Ascending aorta (tissue), 2 donors: ENCODE results near the gene INTS11. TPM values are rescaled to one million over a fixed set of nuclear protein-coding genes. Genes with fewer than 3 reads are reported as not detected.

Source experiments
- DNase-seq, 2 donors: peaks; one replicate each; pipeline ENCODE4 v3.0.0-alpha.2; 2019; ENCODE audit warnings: low spot score in 2 of 2
- H3K27ac ChIP-seq, 2 donors: fragments of 200-600 bp; sonication (generic); one replicate each; pipeline ENCODE4 v1.5.1; 2016 to 2017; ENCODE audit warnings: mild to moderate bottlenecking in 1 of 2
- H3K27me3 ChIP-seq: fragments of 200-600 bp; sonication (generic); one replicate; pipeline ENCODE4 v1.5.1; 2017
- H3K36me3 ChIP-seq, 2 donors: fragments of 200-600 bp; sonication (generic); one replicate each; pipeline ENCODE4 v1.5.1; 2016
- H3K4me1 ChIP-seq, 2 donors: fragments of 200-600 bp; sonication (generic); one replicate each; pipeline ENCODE4 v1.5.1; 2016 to 2017; ENCODE audit warnings: mild to moderate bottlenecking in 1 of 2
- H3K4me3 ChIP-seq, 2 donors: fragments of 200-600 bp; sonication (generic); one replicate each; pipeline ENCODE4 v1.5.1; 2016 to 2017; ENCODE audit warnings: mild to moderate bottlenecking in 1 of 2
- H3K9me3 ChIP-seq, 2 donors: fragments of 200-600 bp; sonication (generic); one replicate each; pipeline ENCODE4 v1.5.1; 2016
- CTCF ChIP-seq, 3 experiments: fragments of 200-600 bp in 2 of 3; fragments of 450-650 bp in 1 of 3; sonication (generic) in 2 of 3; IDR thresholded peaks; one replicate each; pipeline ENCODE4 v1.5.1; 2016 to 2019; ENCODE audit warnings: antibody characterized with exemption in 3 of 3, mild to moderate bottlenecking in 1 of 3, moderate library complexity in 1 of 3
- intact Hi-C: fragments of 100-400 bp; cut with DNase I; formaldehyde crosslinking; loops from one replicate; pipeline ENCODE4 v1.15.1; 2023
- total RNA-seq: library from RNA; depleted of rRNA; stranded (reverse); fragments of >200 nt; gene quantifications from one replicate; pipeline ENCODE4 v1.1.0, GENCODE V29; 2016

Gene INTS11
- total RNA-seq, 1 donor from 2014 or later = 214 TPM

- Histone ChIP-seq H3K36me3 (peaks cover 4 to 21% of the 10 kb centered on the region in 2 donors), H3K27me3 (no peaks in the 10 kb centered on the region), H3K9me3 (no peaks in the 10 kb centered on the region), H3K4me3 (no peak overlapping the region), H3K4me1 (peaks cover 2 to 4% of the 10 kb centered on the region in 2 donors), H3K27ac (no peak overlapping the region)
- intact Hi-C loops = no loop called here
- DNase-seq = no peak
- no peak for TF ChIP-seq CTCF (IDR thresholded peaks at IDR 0.05)
Measured at GRCh38 chr1:1299686-1300351, 24.6 kb downstream of the INTS11 start.

- peaks cover 4 to 21% of the 10 kb centered on the region in 2 donors for H3K36me3 ChIP-seq
- no peak for TF ChIP-seq CTCF (IDR thresholded peaks at IDR 0.05)
- H3K9me3 ChIP-seq = no peaks in the 10 kb centered on the region
- no peak overlapping the region for H3K27ac ChIP-seq
- H3K27me3 ChIP-seq = no peaks in the 10 kb centered on the region
- H3K4me1 ChIP-seq = no peaks in the 10 kb centered on the region
- DNase-seq = no peak
- intact Hi-C loops = no loop called here
- no peak overlapping the region for H3K4me3 ChIP-seq
Measured at GRCh38 chr1:1298861-1299685, 25.4 kb downstream of the INTS11 start.

GRCh38 chr1:1297802-1298424, 26.5 kb downstream of the INTS11 start:
- Histone ChIP-seq H3K36me3 (peaks cover 4 to 28% of the 10 kb centered on the region in 2 donors), H3K4me1 (no peaks in the 10 kb centered on the region), H3K27me3 (no peaks in the 10 kb centered on the region), H3K27ac (no peak overlapping the region), H3K4me3 (no peak overlapping the region), H3K9me3 (no peaks in the 10 kb centered on the region)
- intact Hi-C loops = no loop called here
- no peak for TF ChIP-seq CTCF (IDR thresholded peaks at IDR 0.05)
- no peak for DNase-seq

- intact Hi-C loops = no loop called here
- Histone ChIP-seq H3K4me1 (peaks cover 0 to 3% of the 10 kb centered on the region in 2 donors), H3K4me3 (no peak overlapping the region), H3K36me3 (peaks cover 4 to 28% of the 10 kb centered on the region in 2 donors), H3K27me3 (no peaks in the 10 kb centered on the region), H3K9me3 (no peaks in the 10 kb centered on the region), H3K27ac (no peak overlapping the region)
- no peak for DNase-seq
- TF ChIP-seq CTCF (IDR thresholded peaks at IDR 0.05) = no peak
Measured at GRCh38 chr1:1296070-1297061, 28.1 kb downstream of the INTS11 start.
